ENCODE results near the gene S100A16. TPM values are rescaled to one million over a fixed set of nuclear protein-coding genes. Genes with fewer than 3 reads are reported as not detected.

Gene S100A16
- total and polyA plus RNA-seq, 9 of the 15 experiments (the other 6 are each of a cell fraction or from before 2014, with no cell fraction given), result 1.6 to 6.9 (median 4.3) TPM

DNA sequence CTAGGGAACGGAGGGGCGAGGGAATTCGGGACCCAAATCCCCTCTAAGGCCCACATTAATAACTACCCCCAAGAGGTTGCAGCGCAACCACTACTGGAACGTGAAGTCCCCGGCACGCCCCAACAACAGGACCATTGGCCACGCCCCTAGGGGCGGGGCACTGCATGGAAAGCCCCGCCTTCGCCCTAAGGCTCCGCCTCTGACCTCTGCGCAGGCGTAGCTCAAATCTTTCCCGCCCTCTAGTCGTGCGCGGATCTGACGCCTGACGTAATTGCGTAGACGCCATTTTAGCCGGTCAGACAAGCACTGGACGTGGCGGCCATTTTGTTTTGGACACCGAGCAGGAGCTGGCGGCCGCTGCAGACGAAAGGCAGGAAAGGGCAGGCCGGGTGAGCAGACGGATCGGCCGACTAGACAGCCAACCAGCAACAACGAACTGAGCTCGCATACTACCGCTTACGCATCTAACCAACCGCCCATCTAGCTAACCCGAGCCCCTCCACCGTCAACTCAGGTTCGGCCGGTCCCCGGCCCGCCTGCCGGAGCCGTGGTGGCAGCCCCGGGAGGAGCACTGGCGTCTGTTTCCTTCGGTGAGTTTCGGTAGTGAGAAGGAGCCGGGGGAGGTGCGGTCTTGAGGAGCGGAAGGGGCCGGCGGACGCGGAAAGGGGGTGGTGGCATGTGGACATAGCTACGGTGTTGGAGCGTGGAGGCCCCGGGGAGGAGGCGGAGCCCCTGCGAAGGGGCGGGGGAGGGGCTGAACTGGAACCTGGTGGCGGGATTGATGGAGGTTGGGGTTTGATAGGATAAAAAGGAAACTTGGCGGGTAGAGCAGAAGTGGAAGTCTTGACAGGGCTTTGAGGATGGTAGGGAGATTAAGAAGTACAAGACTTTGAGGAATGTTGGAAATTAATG, 21.1 kb upstream of the S100A16 start, which contains the start of gene CHTOP (continued):
- TF ChIP-seq, protein P1, sequence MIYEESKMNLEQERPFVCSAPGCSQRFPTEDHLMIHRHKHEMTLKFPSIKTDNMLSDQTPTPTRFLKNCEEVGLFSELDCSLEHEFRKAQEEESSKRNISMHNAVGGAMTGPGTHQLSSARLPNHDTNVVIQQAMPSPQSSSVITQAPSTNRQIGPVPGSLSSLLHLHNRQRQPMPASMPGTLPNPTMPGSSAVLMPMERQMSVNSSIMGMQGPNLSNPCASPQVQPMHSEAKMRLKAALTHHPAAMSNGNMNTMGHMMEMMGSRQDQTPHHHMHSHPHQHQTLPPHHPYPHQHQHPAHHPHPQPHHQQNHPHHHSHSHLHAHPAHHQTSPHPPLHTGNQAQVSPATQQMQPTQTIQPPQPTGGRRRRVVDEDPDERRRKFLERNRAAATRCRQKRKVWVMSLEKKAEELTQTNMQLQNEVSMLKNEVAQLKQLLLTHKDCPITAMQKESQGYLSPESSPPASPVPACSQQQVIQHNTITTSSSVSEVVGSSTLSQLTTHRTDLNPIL (CRISPR knock-in tag; IDR thresholded peaks at IDR 0.05), result no peak
- TF ChIP-seq FOXK2 (conservative IDR thresholded peaks at IDR 0.05 in 1 of 2, IDR thresholded peaks at IDR 0.05 in 1 of 2; ENCODE audit: low read depth in 2 of 2), result peak; percentile 90 to 96
- peak; percentile 33 for TF ChIP-seq KLF13 (tag; IDR thresholded peaks at IDR 0.05; ENCODE audit: borderline replicate concordance, low read depth)
- peak; percentile 83 for TF ChIP-seq CBX1 (IDR thresholded peaks at IDR 0.05; ENCODE audit: low read depth)
- TF ChIP-seq, protein P2, sequence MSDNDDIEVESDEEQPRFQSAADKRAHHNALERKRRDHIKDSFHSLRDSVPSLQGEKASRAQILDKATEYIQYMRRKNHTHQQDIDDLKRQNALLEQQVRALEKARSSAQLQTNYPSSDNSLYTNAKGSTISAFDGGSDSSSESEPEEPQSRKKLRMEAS (CRISPR knock-in tag; IDR thresholded peaks at IDR 0.05), result peak; percentile 86
- TF ChIP-seq, protein P3, sequence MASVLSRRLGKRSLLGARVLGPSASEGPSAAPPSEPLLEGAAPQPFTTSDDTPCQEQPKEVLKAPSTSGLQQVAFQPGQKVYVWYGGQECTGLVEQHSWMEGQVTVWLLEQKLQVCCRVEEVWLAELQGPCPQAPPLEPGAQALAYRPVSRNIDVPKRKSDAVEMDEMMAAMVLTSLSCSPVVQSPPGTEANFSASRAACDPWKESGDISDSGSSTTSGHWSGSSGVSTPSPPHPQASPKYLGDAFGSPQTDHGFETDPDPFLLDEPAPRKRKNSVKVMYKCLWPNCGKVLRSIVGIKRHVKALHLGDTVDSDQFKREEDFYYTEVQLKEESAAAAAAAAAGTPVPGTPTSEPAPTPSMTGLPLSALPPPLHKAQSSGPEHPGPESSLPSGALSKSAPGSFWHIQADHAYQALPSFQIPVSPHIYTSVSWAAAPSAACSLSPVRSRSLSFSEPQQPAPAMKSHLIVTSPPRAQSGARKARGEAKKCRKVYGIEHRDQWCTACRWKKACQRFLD (CRISPR knock-in tag; IDR thresholded peaks at IDR 0.05), result peak; percentile 86; the same call in 1 of the 2 replicates
- peak; percentile 92 for TF ChIP-seq PML (IDR thresholded peaks at IDR 0.05; ENCODE audit: low read length)
- TF ChIP-seq KAT2B (IDR thresholded peaks at IDR 0.05; ENCODE audit: low read depth, low read length), result no peak
- TF ChIP-seq MAFK (IDR thresholded peaks at IDR 0.05; ENCODE audit: low read length), result peak; percentile 7; the same call in 1 of the 2 replicates
- no peak for TF ChIP-seq HNRNPUL1 (IDR thresholded peaks at IDR 0.05; ENCODE audit: low read length)
- TF ChIP-seq TAF1 (IDR thresholded peaks at IDR 0.05; ENCODE audit: control insufficient read depth, extremely low read depth, insufficient read depth, low read length, severe bottlenecking), result peak; percentile 91
- no peak for TF ChIP-seq XRCC5 (IDR thresholded peaks at IDR 0.05; ENCODE audit: low read depth, low read length)
- TF ChIP-seq, protein P4, sequence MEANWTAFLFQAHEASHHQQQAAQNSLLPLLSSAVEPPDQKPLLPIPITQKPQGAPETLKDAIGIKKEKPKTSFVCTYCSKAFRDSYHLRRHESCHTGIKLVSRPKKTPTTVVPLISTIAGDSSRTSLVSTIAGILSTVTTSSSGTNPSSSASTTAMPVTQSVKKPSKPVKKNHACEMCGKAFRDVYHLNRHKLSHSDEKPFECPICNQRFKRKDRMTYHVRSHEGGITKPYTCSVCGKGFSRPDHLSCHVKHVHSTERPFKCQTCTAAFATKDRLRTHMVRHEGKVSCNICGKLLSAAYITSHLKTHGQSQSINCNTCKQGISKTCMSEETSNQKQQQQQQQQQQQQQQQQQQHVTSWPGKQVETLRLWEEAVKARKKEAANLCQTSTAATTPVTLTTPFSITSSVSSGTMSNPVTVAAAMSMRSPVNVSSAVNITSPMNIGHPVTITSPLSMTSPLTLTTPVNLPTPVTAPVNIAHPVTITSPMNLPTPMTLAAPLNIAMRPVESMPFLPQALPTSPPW (CRISPR knock-in tag; IDR thresholded peaks at IDR 0.05), result peak; percentile 78
- TF ChIP-seq ETV5 (CRISPR knock-in tag; IDR thresholded peaks at IDR 0.05; ENCODE audit: low read depth), result peak; percentile 80
- TF ChIP-seq, protein P5, sequence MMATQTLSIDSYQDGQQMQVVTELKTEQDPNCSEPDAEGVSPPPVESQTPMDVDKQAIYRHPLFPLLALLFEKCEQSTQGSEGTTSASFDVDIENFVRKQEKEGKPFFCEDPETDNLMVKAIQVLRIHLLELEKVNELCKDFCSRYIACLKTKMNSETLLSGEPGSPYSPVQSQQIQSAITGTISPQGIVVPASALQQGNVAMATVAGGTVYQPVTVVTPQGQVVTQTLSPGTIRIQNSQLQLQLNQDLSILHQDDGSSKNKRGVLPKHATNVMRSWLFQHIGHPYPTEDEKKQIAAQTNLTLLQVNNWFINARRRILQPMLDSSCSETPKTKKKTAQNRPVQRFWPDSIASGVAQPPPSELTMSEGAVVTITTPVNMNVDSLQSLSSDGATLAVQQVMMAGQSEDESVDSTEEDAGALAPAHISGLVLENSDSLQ (IDR thresholded peaks at IDR 0.05), result peak; percentile 83
- TF ChIP-seq ELF2 (CRISPR knock-in tag; IDR thresholded peaks at IDR 0.05), result peak; percentile 54; the same call in 1 of the 2 replicates
- TF ChIP-seq SIN3B (IDR thresholded peaks at IDR 0.05; ENCODE audit: low read depth), result peak; percentile 23; the same call in 1 of the 2 replicates
- TF ChIP-seq NFYB (IDR thresholded peaks at IDR 0.05; ENCODE audit: extremely low read depth, insufficient read length), result no peak
- peak; percentile 72 for TF ChIP-seq BHLHE40 (IDR thresholded peaks at IDR 0.05; ENCODE audit: low read length)

Measured in K562 (cell line).